DND-41 (cell line): Measurements from ENCODE around the gene TIGD7.

Experiments used
- CTCF ChIP-seq: IDR thresholded peaks from 2 replicates; pipeline ENCODE4 v1.5.1; 2012; ENCODE audit warnings: borderline replicate concordance, low read length, moderate library complexity, mild to moderate bottlenecking; ENCODE audit not compliant: poor library complexity, severe bottlenecking; ENCODE audit errors: extremely low read depth
- EZH2 ChIP-seq: IDR thresholded peaks from 3 replicates; pipeline ENCODE4 v1.6.1; 2012; ENCODE audit warnings: borderline replicate concordance, low read depth, mild to moderate bottlenecking, moderate library complexity, low read length, inconsistent platforms; ENCODE audit not compliant: severe bottlenecking

- TF ChIP-seq CTCF (no peak), EZH2 (no peak)
Measured at GRCh38 chr16:3276679-3277078, 28.6 kb downstream of the TIGD7 start.
